Right lung (tissue), 5 donors: Measurements from ENCODE around the gene RBM20. TPM values are rescaled to one million over a fixed set of nuclear protein-coding genes. Genes with fewer than 3 reads are reported as not detected.

Source experiments
- DNase-seq, 2 donors: peaks; one replicate each; pipeline ENCODE4 v3.0.0-alpha.2; 2013
- polyA plus RNA-seq, 5 donors: library from polyadenylated mRNA; unstranded; fragments of 120-200 nt; gene quantifications; one replicate each; pipeline versions ENCODE4 v1.2.1 to v1.2.3, GENCODE V29; 2013; ENCODE audit warnings: inconsistent platforms in 1 of 5, low replicate concordance in 1 of 5; ENCODE audit not compliant: insufficient read length in 5 of 5, insufficient read depth in 1 of 5

RBM20 gene
- polyA plus RNA-seq, 5 donors: 1.1 to 1.6 (median 1.4) TPM

DNA sequence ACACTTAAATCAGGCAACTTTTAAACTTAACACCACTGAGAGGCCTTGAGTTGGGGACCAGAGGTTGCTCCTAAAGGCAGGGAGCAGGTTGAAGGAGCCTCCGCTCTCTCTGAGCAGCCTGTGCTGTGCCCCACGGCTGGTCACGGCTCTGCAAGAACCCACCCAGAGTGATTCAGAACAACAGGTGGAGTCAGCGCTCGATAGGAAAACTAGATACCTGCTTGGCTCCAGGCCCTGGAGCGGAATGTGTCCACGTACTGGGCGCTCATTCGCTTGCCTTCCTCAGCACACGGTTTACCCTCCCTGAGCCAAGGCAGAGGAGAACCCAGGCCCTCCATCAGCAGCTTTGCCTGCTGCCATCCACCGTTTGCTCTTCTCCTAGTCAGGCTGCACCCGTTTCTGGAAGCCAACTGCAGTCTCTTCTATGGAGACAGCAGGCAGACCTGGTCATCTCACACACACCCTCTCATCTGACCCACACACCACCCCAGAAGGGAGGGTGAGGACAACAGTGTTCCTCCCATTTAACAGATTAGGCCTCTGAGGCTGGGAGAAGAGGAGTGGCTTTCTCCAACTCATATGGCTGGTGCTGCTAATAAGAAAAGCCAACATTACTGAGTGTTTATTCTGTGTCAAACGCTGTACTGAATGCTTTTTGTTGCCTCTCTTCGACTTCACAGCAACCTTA lies 189.9 kb downstream of the RBM20 start:
- no peak for DNase-seq

DNA sequence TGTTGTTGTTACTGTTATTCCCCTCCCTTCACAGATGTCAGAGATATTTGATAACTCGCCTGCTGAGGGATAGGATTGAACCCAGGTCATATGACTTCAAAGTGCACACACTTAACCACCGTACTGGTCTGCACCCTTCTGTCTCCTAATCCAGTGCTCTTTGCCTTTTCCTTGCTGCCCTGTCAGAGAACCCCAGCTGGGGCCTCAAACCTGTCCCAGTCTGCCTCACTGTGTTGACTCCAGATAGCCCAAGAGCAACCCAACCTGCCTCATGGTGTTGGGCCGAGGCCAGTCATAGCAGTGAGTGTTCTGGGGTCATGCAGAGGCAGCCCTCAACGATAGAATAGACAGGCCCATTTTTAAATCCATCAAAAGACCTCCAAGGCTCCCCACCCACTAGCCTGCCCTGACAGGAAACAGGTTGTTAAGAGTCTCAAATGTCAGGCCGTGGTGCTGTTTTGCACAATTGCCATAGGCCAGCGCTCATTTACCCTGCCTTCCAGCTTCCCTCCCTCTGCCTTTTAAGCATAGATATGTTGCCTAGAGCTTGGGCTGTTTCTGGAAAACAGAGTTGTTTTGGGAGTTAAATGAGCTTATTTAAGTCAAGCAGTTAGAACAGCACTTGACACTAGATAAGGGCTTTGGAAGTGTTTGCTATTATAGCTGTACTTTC lies 190.6 kb downstream of the RBM20 start:
- peak; percentile 67 to 71 for DNase-seq

DNA sequence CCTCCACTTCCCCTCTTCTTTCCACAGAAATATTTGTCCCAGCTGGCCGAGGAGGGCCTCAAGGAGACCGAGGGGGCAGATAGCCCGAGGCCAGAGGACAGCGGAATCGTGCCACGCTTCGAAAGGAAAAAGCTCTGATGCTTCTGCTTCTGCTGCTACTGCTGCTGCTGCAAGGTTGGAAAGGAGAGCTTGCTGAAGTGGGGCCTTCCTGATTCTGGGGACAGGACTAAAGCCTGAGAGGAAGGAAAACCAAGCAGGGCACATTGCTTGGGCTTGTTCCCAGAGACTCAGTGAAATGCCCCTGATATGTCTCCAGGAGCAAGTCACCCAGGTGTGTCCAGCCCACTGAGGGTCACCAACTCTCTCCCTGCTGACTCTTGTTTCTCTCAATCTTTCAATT lies 191.7 kb downstream of the RBM20 start:
- DNase-seq: no peak

DNA sequence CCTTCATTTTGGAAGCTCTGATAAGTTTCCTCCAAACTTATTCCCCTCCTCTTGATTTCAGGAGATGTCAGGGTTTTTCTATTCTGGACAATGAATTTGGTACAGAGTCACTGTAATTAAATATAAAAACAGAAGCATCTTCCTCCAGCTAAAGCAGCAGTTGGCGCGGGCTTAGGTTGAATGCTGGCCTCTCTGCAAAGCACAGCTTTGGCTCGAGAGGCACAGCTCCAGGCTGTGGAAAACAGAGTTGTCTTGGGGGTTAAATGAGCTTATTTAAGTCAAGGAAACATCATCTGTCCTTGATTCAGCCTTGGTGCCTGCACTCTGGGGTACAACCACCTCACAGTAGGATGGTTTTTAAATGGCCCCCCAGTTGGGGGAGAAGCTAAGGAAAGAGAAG lies 192.6 kb downstream of the RBM20 start:
- no peak for DNase-seq

DNA sequence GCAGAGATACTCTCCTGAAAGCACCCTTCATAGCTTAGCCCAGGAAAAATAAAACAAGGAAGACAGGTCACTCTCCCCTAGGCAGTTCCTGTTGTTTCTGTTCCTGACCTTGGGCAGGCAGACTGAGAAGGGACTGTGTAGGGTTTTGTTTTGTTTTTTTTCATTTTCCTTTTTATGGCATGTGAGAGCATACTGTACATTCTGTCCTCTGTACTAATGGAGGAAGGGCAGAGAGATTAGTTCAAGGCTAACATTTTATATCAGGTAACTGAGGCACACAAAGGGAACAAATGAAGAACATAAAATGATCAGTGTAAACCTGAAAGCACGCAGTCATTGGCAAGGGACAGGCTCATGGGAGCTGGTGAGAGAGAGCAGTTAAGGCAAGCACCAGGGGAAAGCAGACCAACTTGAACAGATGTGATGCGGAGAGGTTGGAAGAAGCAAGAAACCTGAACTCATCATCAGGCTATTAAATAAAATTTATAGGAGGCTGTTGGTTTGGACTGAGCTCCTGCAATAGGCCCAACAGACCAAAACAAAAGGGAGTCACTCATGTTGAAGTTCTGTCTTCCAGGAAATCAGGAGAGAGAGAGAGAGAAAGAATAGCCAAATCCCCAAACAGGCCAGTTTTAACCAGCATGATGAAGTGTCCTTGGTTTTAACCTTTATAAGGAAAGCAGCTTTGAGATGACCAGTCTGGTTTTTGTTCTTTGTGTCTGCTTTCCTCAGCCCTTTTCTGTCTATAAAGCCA lies 193.5 kb downstream of the RBM20 start:
- DNase-seq: no peak

DNA sequence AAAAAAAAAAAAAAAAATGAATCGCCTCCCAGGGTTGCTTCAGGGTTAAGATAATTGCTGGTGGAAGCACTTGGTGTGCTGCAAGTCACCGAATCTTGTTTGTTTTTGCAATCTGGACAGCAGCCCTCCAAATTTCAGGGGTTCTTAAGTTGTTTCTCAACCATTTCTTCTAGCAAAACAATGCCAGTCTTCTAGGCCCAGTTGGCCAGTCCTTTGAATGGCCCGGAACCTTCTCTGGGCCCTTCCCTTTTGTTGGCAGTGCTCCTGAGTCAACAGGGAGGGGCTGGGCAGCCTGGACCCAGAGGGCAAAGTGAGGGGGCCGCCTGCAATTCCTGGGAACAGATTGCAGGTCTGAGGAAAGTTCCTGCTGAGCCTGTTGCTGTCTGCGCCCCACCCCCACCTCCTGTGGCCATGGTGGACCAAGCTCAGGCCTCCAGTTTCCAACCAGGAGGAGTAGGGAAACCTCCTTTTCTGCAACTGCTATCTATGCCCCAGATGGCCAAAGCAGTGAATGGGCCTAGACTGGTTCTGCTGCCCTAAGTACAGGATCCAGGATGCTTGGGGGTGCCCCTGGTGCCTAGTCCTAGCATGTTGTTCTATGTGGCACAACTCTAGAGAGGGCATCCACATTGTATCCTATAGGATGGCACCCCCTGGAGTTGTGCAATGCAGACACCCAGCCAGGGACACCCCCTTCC lies 196.2 kb downstream of the RBM20 start:
- no peak for DNase-seq

DNA sequence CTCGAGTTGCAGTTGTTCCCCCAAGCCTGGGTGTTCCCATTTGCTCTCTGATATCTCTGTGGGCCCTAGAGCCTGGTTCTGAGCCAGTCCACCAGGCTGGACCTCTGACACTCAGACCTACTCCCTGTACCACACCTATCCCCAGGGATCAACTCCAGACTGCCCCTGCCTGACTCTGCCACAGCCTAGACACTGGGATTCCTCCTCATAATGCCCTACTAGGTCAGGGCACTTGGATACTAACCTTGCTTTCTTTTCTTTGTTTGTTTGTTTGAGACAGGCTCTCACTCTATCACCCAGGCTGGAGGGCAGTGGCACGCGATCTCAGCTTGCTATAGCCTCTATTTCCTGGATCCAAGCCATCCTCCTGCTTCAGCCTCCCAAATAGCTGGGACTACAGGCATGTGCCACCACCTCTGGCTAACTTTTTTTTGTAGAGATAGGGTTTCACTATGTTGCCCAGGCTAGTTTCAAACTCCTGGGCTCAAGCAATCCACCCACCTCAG lies 196.8 kb downstream of the RBM20 start:
- DNase-seq: no peak

DNA sequence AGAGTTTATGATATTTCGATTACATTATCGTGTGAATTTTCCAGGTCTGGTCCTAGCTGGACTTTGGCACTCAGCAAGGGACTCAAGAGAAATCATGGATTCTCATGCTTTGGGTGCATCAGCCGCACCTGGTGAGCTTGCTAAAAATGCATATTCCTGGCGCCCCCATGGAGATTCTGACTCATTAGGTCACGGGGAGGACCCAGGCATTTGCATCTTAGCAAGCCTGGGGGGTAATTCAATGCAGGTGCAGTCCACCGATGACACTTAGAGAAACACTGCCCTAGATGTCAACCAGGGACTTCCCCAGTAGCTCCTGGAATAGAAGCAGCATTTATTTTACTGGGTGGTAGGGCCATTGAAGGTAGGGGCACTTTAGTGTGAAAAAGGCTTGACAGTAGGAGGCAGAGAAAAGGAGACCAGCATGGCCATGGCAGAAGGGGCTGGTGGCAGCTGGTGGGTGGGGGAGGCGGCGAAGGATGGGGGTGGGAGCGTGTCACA lies 197.7 kb downstream of the RBM20 start:
- DNase-seq: no peak

DNA sequence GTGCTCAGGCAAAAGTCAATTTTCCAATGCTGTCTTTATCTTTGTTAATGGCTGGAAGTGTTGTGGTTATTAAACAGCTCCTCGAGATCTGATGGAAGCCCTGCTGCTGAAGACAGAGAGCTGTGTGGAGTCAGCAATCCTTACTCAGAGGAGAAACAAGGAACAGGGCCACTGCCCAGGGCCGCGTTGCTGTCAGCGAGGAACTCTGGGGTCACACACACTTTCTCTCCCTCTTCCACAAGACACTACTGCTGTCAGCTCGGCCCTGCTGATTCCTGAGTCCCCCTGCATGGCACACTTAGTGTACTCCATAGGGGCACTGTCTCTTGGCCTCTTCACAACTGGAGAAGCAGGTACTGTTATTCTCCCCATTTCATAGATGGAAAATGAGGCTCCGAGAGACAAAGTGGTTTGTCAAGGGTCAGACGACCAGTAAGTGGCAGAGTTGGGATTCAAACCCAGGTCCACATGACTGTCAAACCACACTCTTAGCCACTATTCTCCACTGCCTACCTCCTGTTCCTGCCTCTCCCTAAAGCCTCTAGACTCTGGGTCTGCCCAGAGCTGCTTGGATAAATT lies 198.3 kb downstream of the RBM20 start:
- no peak for DNase-seq

DNA sequence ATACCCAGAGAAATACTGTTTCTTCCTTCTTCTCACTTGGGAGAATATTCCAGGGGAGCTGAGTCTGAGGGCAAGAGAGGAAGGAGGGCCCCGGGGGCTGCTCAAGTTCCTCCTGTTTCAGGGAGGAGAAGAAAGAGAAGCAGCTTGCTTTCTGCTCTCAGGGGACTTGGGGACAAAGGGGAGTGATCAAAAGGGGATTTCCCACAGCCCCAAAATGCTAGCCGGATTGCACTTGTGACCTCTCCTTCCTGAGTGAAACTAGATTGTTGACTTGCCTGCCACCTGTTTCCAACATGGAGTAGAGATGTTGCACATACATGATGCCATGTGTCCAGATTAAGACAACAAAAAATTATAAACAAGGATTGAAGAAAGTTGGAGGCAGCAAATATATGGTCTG lies 198.9 kb downstream of the RBM20 start:
- DNase-seq: no peak

DNA sequence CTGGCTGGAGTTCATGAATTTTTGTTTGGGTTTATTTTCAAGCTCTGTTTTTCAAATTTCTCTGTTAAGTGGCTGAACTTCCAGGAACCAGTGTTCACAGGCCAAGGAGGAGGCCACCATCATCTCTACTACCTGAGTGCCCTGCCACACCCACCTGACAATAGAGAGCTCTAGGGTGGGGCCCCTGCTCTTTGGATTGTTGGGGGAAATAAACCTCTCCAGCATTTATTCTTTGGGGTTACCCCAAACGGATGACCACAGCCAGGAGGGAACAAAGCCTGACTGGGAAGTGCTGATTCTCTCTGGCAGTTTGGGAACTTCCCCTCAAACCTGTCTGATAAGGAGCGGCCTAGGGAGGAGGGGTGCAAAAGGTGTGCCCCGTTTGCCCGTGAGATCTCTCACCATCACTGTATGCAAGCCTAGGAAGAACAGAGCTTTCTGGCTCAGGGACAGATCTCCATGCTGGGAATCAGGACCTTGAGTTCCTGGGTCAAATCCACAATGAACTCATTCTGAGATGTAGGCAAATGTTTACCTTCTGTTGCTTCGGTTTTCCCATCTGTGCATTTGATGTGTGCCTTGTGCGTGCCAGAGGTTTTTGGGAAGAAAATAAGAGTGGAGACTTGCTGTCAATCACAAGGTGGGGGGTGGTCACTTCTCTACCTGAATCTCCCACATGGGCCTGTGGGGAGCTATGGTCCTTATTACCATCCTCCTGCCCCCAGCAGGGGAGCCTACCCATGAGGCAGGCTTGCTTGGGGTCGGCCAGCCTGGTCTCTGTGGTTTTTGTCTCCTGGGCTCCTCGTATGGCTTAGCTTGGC lies 199.9 kb downstream of the RBM20 start:
- DNase-seq: no peak

DNA sequence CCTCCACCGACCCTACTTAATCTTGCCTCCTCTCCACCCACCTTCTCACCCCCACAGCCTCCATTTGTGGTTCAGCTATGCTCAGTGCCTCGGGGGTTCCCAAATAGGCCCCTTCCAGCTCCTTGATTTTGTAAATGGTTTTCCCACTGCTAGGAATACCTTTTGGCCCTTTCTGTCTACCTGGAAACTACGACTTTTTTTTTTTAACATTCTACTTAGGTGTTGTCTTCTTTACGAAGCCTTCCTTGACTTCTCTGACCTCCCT lies 200.4 kb downstream of the RBM20 start:
- no peak for DNase-seq

DNA sequence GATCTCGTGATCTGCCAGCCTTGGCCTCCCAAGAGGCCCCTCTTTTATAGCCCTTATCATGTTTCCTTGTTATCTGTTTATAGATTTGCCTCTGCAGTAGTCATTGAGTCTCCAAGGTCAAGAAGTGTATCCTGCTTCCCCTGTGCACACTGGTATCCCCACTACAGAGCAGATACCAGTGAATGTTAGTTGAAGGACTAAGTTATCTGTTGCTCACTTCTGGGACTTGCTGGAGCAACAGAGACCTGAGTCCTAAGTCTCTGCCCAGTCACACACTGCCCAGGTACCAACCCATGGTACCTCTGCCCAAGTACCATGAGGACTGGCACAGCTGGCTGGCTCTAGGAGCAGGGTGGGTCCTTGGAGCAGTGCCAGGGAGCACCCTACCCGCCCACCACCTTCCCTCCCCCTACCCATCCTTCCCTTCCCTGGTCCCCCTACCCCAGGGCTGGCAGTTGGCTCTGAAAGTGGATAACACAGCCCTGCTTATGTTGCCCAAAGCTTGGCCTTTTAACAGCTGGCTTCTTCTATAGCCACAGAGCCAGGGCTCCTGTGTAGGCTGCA lies 201.1 kb downstream of the RBM20 start:
- no peak for DNase-seq

DNA sequence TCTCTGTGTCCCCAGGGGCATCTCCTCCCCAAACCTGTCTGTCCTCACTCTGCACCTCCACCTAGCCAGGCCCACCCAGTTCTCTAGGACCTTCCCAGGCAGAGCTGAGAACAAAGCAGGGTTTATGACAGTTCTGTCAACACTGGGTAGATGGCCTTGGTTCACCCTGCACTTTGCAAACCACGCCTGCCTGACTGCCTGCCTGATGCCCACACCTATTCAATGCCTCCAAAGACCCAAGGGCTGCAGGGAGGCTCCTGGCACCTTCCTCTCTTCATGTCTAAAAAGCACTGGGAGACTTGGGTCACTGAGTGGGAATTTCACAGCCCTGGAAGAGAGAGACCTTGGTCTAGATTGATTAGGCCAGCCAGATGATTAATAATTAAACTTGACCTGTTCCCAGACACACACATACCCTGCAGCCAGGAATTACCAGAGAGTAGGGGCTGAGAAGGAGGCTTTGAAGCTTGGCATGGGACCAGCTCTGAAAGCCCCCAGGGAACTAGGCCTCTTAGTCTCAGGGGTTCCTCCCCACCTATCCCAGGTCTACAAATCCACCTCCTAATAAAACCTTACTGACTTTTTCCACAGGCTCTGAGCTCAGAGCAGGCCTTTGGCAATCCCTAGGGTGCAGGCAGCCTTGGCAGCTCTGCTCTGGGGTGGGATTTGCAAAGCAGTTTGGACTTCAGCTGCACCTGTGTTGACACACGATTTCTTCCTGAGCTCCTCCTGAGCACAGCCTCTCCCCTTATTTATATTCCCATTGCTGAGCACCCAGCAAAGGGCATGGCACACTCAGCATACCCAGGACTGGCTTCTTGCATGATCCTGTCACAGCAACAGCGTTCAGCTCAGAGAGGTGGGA lies 201.9 kb downstream of the RBM20 start:
- no peak for DNase-seq

DNA sequence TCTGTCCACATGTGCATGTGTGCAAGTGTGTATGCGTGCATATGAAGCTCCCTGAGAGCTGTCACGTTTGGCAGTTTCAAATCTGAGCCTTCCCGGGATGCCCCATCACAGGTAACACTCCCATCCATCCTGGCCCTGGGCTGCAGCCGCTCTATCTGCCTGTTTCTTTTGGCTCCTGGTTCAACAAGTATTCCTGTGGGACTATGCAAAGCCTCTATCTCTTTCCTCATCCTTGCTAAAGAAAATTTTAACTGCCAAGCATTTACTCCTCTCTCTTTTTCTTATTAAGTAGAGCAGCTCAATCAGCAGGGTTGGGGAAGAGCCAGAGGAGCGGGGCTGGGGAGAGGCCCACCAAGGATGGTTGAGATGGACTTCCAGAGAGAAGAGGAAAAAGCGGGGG lies 203.2 kb downstream of the RBM20 start:
- no peak for DNase-seq

DNA sequence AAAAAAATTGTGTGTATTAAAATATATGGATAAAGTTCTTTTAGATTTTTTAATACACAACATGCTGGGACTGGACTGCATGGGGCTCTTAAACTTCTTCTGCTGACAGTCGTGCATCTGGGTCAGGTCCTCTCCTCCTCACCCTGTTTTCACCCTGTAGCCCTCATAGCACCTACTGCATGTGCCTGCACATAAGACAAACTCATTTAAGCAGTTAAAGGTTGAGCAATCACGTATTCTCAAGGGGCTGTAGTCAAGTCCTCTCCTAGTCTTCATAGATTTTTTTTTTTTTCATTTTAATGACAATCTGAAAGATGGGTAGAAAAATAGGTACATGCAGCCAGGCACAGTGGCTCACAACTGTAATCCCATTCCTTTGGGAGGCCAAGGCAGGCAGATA lies 204.0 kb downstream of the RBM20 start:
- DNase-seq: no peak

DNA sequence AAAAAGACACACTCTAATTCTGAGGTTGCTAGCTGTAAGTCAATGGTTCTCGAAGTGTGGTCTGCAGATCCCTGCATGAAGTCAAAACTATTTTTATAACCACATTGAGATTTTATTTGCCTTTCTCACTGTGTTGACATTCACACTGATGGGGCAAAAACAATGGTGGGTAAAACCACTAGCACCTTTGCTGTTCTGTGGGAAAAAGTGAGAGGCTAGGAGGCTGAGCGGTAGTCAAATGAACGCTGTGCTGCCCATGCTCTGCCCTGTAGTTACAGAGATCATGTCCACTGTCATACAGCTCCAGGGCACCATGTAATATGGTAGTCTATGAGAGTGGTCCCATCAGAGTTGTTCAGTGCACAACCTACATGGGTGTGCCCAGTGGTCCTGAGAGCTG lies 206.0 kb downstream of the RBM20 start:
- no peak for DNase-seq

DNA sequence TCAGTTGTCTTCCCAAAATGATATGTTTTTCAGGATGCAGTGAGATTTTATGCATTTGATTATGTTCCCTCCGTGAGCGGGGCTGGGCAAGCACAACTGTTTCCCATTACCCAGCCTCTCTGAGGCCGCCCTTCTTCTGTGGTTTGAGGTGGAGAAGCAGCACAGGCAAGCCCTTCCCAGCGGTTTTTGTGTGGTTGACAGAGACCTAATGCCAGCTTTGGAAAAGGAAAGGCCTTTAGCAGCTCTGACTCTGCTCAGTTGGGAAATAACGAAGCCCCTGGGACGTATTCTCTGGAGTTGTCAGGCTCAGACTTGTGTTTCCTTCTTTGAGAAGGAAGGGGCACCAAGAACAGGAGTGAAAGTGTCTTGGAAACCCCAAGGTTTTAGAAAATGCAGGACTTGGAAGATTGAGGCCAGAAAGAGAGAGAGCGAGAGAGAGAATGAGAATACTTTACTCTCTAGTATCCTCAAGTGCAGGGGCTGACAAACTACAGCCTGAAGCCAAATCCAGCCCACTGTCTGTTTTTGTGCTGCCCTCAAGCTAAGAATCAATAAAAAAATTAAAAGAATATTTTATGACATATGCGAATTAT lies 207.0 kb downstream of the RBM20 start:
- no peak for DNase-seq

DNA sequence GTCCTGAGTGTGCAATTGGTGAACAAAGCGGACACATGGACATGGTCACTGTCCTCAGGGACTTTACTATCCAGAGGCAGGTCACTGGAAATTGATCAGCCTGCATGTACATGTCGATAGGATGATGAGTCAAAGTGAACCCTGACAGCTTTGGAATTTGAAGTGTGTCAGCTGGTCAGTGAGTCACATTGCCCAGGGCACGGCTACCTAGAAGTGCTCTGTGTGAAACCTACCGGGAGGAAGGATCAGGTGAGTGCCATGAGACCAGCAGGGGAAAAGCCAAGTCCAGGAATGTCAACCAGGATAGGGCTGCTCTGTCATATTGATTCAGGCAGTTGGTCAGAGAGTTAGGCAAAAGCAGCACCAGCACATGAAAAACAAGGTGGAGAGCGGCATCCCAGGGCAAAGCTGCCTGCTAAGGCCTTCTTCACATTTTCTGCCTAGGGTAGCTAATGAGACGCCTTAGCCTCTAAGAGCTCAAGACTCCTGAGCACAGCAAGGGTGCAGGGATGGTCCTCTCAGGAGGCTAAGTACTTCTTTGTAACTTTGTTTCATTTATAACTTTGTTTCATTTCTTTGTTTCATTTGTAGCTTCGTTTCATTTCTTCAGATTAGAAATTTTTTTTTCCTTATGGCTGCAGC lies 208.2 kb downstream of the RBM20 start:
- no peak for DNase-seq
